ENCODE data around the gene IL1R2.

GRCh38 chr2:102060047-102060446 lies 68.3 kb downstream of the IL1R2 start:
- TF ChIP-seq E2F1 (CRISPR knock-in tag; IDR thresholded peaks at IDR 0.05) (no peak), CTCF (IDR thresholded peaks at IDR 0.05) (no peak), MAX (CRISPR knock-in tag; IDR thresholded peaks at IDR 0.05) (no peak), CREM (CRISPR knock-in tag; IDR thresholded peaks at IDR 0.05) (no peak), TP53 (CRISPR knock-in tag; IDR thresholded peaks at IDR 0.05) (no peak)
